Suppressor macrophage (primary cell): Measurements from ENCODE around the gene NACC2.
A peak's percentile ranks its signal among the peaks of the same experiment; 100 is the strongest.

Source experiments
- DNase-seq, 4 experiments: peaks; one replicate each; pipeline ENCODE4 v3.0.0-alpha.2; 2020 to 2022

NACC2 gene

GRCh38 chr9:136092741-136093140, 2.3 kb downstream of the NACC2 start:
- no peak for DNase-seq

- no peak for DNase-seq
These were observed 2.8 kb downstream of the NACC2 start for GRCh38 chr9:136092353-136092650.

- DNase-seq: peak in 1 of 4 experiments; percentile 1
These were observed 3.3 kb downstream of the NACC2 start for GRCh38 chr9:136091582-136092352.

GRCh38 chr9:136090768-136091581, 4.1 kb downstream of the NACC2 start:
- DNase-seq: peak in 1 of 4 experiments; percentile 7

- DNase-seq: peak in 3 of 4 experiments; percentile 31 to 53 (median 46)
These were observed 4.9 kb downstream of the NACC2 start for GRCh38 chr9:136090056-136090735.

GRCh38 chr9:136089697-136090045, 5.4 kb downstream of the NACC2 start:
- peak in 3 of 4 experiments; percentile 3 to 43 (median 40) for DNase-seq

- DNase-seq: peak; percentile 45 to 78 (median 66)
These were observed 6.0 kb downstream of the NACC2 start for GRCh38 chr9:136088939-136089696.

GRCh38 chr9:136088481-136088938, 6.6 kb downstream of the NACC2 start:
- no peak for DNase-seq

GRCh38 chr9:136087741-136088480, 7.2 kb downstream of the NACC2 start:
- DNase-seq: peak in 1 of 4 experiments; percentile 1

GRCh38 chr9:136086951-136087740, 7.9 kb downstream of the NACC2 start:
- no peak for DNase-seq

- no peak for DNase-seq
These were observed 8.7 kb downstream of the NACC2 start for GRCh38 chr9:136086213-136086881.

GRCh38 chr9:136085815-136086212, 9.3 kb downstream of the NACC2 start:
- DNase-seq: no peak

- no peak for DNase-seq
These were observed 10.8 kb downstream of the NACC2 start for GRCh38 chr9:136084063-136084944.

- DNase-seq: no peak
These were observed 11.5 kb downstream of the NACC2 start for GRCh38 chr9:136083558-136084062.

GRCh38 chr9:136082496-136083361, 12.4 kb downstream of the NACC2 start:
- no peak for DNase-seq

- DNase-seq: no peak
These were observed 13.1 kb downstream of the NACC2 start for GRCh38 chr9:136081826-136082495.

- DNase-seq: no peak
These were observed 13.8 kb downstream of the NACC2 start for GRCh38 chr9:136081113-136081825.
